ENCODE measurements around the gene STK10. TPM values are rescaled to one million over a fixed set of nuclear protein-coding genes. Genes with fewer than 3 reads are reported as not detected.

STK10 gene
- total and polyA plus RNA-seq, 2 donors from 2014 or later, result 7.2 to 42.8 TPM

- H3K36me3 ChIP-seq (ENCODE audit: control insufficient read depth in 2 of 3, insufficient read depth in 3 of 3, low read length in 3 of 3), result peaks cover 3 to 8% (median 4%) of the 10 kb centered on the region in 3 donors
- FAIRE-seq, result no peak
- no peak for DNase-seq
- no peak overlapping the region for H3K4me3 ChIP-seq (ENCODE audit: low read length in 3 of 3)
- intact Hi-C loops (cut with DNase I), result no loop called here
- H3K9me3 ChIP-seq (ENCODE audit: control insufficient read depth in 2 of 3, insufficient read depth in 1 of 3, low read length in 3 of 3), result no peaks in the 10 kb centered on the region
- TF ChIP-seq CTCF (IDR thresholded peaks at IDR 0.05; ENCODE audit: borderline replicate concordance, extremely low read depth, insufficient read depth), result no peak
- peaks cover 0 to 9% (median 0%) of the 10 kb centered on the region in 3 donors for H3K4me1 ChIP-seq (ENCODE audit: control insufficient read depth in 2 of 3, insufficient read depth in 2 of 3, low read depth in 1 of 3, low read length in 3 of 3)
- H3K27ac ChIP-seq (ENCODE audit: low read depth in 2 of 2, low read length in 2 of 2), result no peak overlapping the region
- H3K27me3 ChIP-seq (ENCODE audit: control insufficient read depth, insufficient read depth, low read length), result no peaks in the 10 kb centered on the region
- no peak overlapping the region for H3K9ac ChIP-seq (ENCODE audit: low read length in 3 of 3)
Measured at GRCh38 chr5:172234031-172234430, 46.0 kb upstream of the STK10 start.

DNA sequence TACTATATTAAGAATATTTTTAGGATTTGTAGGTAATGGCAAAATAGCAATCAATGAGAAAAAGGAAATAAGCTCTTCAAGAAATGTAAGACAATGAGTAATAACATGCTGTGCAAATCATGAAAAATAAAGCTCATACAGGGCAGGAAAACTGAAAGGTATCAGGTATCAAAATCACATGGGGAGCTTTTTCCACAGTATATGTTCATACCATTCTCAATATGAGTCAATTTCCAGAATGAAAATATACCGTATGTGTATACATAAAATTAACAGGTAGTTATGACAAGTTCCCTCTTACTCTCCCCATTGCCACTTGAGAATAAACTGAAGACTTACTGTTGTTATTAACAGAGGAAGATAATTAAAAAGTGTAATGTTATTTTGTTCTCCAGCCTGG, 41.9 kb upstream of the STK10 start:
- peaks cover 4 to 13% (median 6%) of the 10 kb centered on the region in 3 donors for H3K36me3 ChIP-seq (ENCODE audit: control insufficient read depth in 2 of 3, insufficient read depth in 3 of 3, low read length in 3 of 3)
- no peak overlapping the region for H3K27ac ChIP-seq (ENCODE audit: low read depth in 2 of 2, low read length in 2 of 2)
- intact Hi-C loops (cut with DNase I), result no loop called here
- no peak for DNase-seq
- H3K4me3 ChIP-seq (ENCODE audit: low read length in 3 of 3), result no peak overlapping the region
- no peaks in the 10 kb centered on the region for H3K27me3 ChIP-seq (ENCODE audit: control insufficient read depth, insufficient read depth, low read length)
- no peak overlapping the region for H3K9ac ChIP-seq (ENCODE audit: low read length in 3 of 3)
- H3K9me3 ChIP-seq (ENCODE audit: control insufficient read depth in 2 of 3, insufficient read depth in 1 of 3, low read length in 3 of 3), result no peaks in the 10 kb centered on the region
- no peak for FAIRE-seq
- no peak for TF ChIP-seq CTCF (IDR thresholded peaks at IDR 0.05; ENCODE audit: borderline replicate concordance, extremely low read depth, insufficient read depth)
- H3K4me1 ChIP-seq (ENCODE audit: control insufficient read depth in 2 of 3, insufficient read depth in 2 of 3, low read depth in 1 of 3, low read length in 3 of 3), result no peaks in the 10 kb centered on the region

- intact Hi-C loops (cut with DNase I), result no loop called here
Measured at GRCh38 chr5:172224996-172225395, 37.0 kb upstream of the STK10 start.

More at GRCh38 chr5:172224996-172225395, 37.0 kb upstream of the STK10 start:
- no peaks in the 10 kb centered on the region for H3K4me1 ChIP-seq (ENCODE audit: control insufficient read depth in 2 of 3, insufficient read depth in 2 of 3, low read depth in 1 of 3, low read length in 3 of 3)
- H3K27ac ChIP-seq (ENCODE audit: low read depth in 2 of 2, low read length in 2 of 2), result no peak overlapping the region
- no peak for FAIRE-seq
- no peak for DNase-seq
- H3K36me3 ChIP-seq (ENCODE audit: control insufficient read depth in 2 of 3, insufficient read depth in 3 of 3, low read length in 3 of 3), result peaks cover 3 to 7% (median 3%) of the 10 kb centered on the region in 3 donors
- no peak overlapping the region for H3K4me3 ChIP-seq (ENCODE audit: low read length in 3 of 3)
- no peak for TF ChIP-seq CTCF (IDR thresholded peaks at IDR 0.05; ENCODE audit: borderline replicate concordance, extremely low read depth, insufficient read depth)
- H3K9me3 ChIP-seq (ENCODE audit: control insufficient read depth in 2 of 3, insufficient read depth in 1 of 3, low read length in 3 of 3), result no peaks in the 10 kb centered on the region
- H3K9ac ChIP-seq (ENCODE audit: low read length in 3 of 3), result no peak overlapping the region
- no peaks in the 10 kb centered on the region for H3K27me3 ChIP-seq (ENCODE audit: control insufficient read depth, insufficient read depth, low read length)
